K562 (cell line): ENCODE data around the gene TLE7. TPM values are rescaled to one million over a fixed set of nuclear protein-coding genes. Genes with fewer than 3 reads are reported as not detected.
A peak's percentile ranks its signal among the peaks of the same experiment; 100 is the strongest.

ENCODE experiments used
- CBFA2T2 ChIP-seq: fragments of 450-650 bp; conservative IDR thresholded peaks from 2 replicates; pipeline ENCODE4 v1.6.1; 2017; ENCODE audit warnings: mild to moderate bottlenecking
- CHAMP1 ChIP-seq: fragments of 450-650 bp; IDR thresholded peaks from 2 replicates; pipeline ENCODE4 v1.6.1; 2016; ENCODE audit warnings: mild to moderate bottlenecking
- FOXM1 ChIP-seq, 2 experiments: fragments of 450-650 bp in 1 of 2; sonication (generic) in 1 of 2; formaldehyde crosslinking in 1 of 2; IDR thresholded peaks; 2 replicates each; pipeline versions ENCODE4 v1.6.1 to v1.9.0; 2017 to 2022; ENCODE audit warnings: low read depth in 2 of 2, mild to moderate bottlenecking in 2 of 2, missing genetic modification reagents in 1 of 2, moderate library complexity in 1 of 2
- KLF10 ChIP-seq: fragments of 250-450 bp; sonication (Bioruptor Pico); IDR thresholded peaks from 2 replicates; pipeline ENCODE4 v1.6.1; 2021; ENCODE audit warnings: matching md5 sums
- MAFG ChIP-seq: fragments of 450-650 bp; conservative IDR thresholded peaks from 2 replicates; pipeline ENCODE4 v1.6.1; 2016; ENCODE audit warnings: missing genetic modification characterization, missing compliant biosample characterization
- MBD1 ChIP-seq: fragments of 250-450 bp; sonication (Bioruptor Pico); IDR thresholded peaks from 2 replicates; pipeline ENCODE4 v1.8.0; 2022; ENCODE audit warnings: inconsistent platforms
- NFIX ChIP-seq: fragments of 250-450 bp; sonication (Bioruptor Pico); IDR thresholded peaks from 2 replicates; pipeline ENCODE4 v1.4.0; 2020; ENCODE audit warnings: low read depth, mild to moderate bottlenecking, moderate library complexity
- NR2C2 ChIP-seq, 2 experiments: fragments of 200-800 bp in 1 of 2; sonication (Bioruptor generic) in 1 of 2; sonication (generic) in 1 of 2; formaldehyde crosslinking in 1 of 2; IDR thresholded peaks; 2 replicates each; pipeline versions ENCODE4 v1.6.1 to v1.8.0; 2016 to 2022; ENCODE audit warnings: mild to moderate bottlenecking in 1 of 2, missing compliant biosample characterization in 1 of 2, missing genetic modification characterization in 1 of 2, missing genetic modification reagents in 1 of 2
- OTX1 ChIP-seq: fragments of 450-650 bp; formaldehyde crosslinking; IDR thresholded peaks from 2 replicates; pipeline ENCODE4 v1.4.0; 2022; ENCODE audit warnings: mild to moderate bottlenecking
- SIN3B ChIP-seq: fragments of 450-650 bp; IDR thresholded peaks from 2 replicates; pipeline ENCODE4 v1.6.1; 2017; ENCODE audit warnings: low read depth, mild to moderate bottlenecking, moderate library complexity
- SRSF9 ChIP-seq: fragments of 200-400 bp; formaldehyde crosslinking; IDR thresholded peaks from 2 replicates; pipeline ENCODE4 v1.6.1; 2017; ENCODE audit warnings: low read depth, low read length, borderline replicate concordance
- TAF9B ChIP-seq: fragments of 450-650 bp; IDR thresholded peaks from 2 replicates; pipeline ENCODE4 v1.6.1; 2018; ENCODE audit warnings: mild to moderate bottlenecking; ENCODE audit not compliant: partially characterized antibody
- TAL1 ChIP-seq: fragments of 450-650 bp; IDR thresholded peaks from 2 replicates; pipeline ENCODE4 v1.6.1; 2016; ENCODE audit warnings: mild to moderate bottlenecking
- TARDBP ChIP-seq: fragments of 450-650 bp; IDR thresholded peaks from 2 replicates; pipeline ENCODE4 v1.6.1; 2016
- TCF7L2 ChIP-seq: fragments of 150-350 bp; IDR thresholded peaks from 2 replicates; pipeline ENCODE4 v1.6.1; 2016; ENCODE audit warnings: low read depth, mild to moderate bottlenecking, low read length, moderate library complexity
- ZBTB1 ChIP-seq: sonication (generic); formaldehyde crosslinking; IDR thresholded peaks from 2 replicates; pipeline ENCODE4 v1.8.1; 2023; ENCODE audit warnings: missing genetic modification reagents, low read depth, mild to moderate bottlenecking, borderline replicate concordance
- ZNF175 ChIP-seq: fragments of 200-800 bp; sonication (Bioruptor generic); IDR thresholded peaks from 2 replicates; pipeline ENCODE4 v1.6.1; 2016; ENCODE audit warnings: low read depth, mild to moderate bottlenecking, missing genetic modification characterization, missing compliant biosample characterization
- ZNF217 ChIP-seq: sonication (generic); formaldehyde crosslinking; IDR thresholded peaks from 2 replicates; pipeline ENCODE4 v1.8.0; 2022; ENCODE audit warnings: mild to moderate bottlenecking, missing genetic modification reagents
- ZNF282 ChIP-seq: sonication (generic); formaldehyde crosslinking; IDR thresholded peaks from 2 replicates; pipeline ENCODE4 v1.8.1; 2023; ENCODE audit warnings: missing genetic modification reagents
- ZNF449 ChIP-seq: fragments of 250-450 bp; sonication (Bioruptor Pico); IDR thresholded peaks from 2 replicates; pipeline ENCODE4 v1.8.0; 2022; ENCODE audit warnings: moderate library complexity, mild to moderate bottlenecking, inconsistent platforms
- ZNF707 ChIP-seq: fragments of 250-450 bp; sonication (Bioruptor Pico); conservative IDR thresholded peaks from 2 replicates; pipeline ENCODE4 v1.8.0; 2022; ENCODE audit warnings: inconsistent platforms, mild to moderate bottlenecking, moderate library complexity
- ZNF740 ChIP-seq, 3 experiments: fragments of 200-800 bp in 1 of 3; sonication (Bioruptor generic) in 1 of 3; sonication (generic) in 1 of 3; formaldehyde crosslinking in 1 of 3; IDR thresholded peaks; 2 replicates each; pipeline versions ENCODE4 v1.6.1 to v1.8.0; 2016 to 2022; ENCODE audit warnings: mild to moderate bottlenecking in 2 of 3, missing compliant biosample characterization in 2 of 3, missing genetic modification characterization in 2 of 3, missing genetic modification reagents in 1 of 3
- polyA plus RNA-seq, 8 experiments: library from polyadenylated mRNA; depleted of rRNA in 4 of 8; stranded (reverse) in 5 of 8; unstranded in 3 of 8; fragments of >200 nt; fragmentation: Nextera tagmentation in 2 of 8; fragmentation: Illumina TruSeq in 1 of 8; extraction: Ambion mirVana in 2 of 8; extraction: Trizol in 1 of 8; gene quantifications; 2 replicates each; pipeline versions ENCODE4 v1.2.1 to v1.2.3, GENCODE V29; 2011 to 2014; ENCODE audit warnings: inconsistent platforms in 1 of 8, missing spikeins in 1 of 8
- total RNA-seq, 7 experiments: library from RNA; depleted of rRNA in 6 of 7; stranded (reverse); fragments of >200 nt in 6 of 7; fragmentation: Illumina TruSeq in 2 of 7; extraction: Trizol in 2 of 7; gene quantifications; 2 replicates each; pipeline versions ENCODE4 v1.2.1 to v1.2.3, GENCODE V29; 2011 to 2021; ENCODE audit warnings: low replicate concordance in 1 of 7

Gene TLE7
- total and polyA plus RNA-seq, 9 of the 15 experiments (the other 6 are each of a cell fraction or from before 2014, with no cell fraction given): not detected

- TF ChIP-seq CBFA2T2 (peak; percentile 96), SIN3B (no peak), ZNF217 (no peak), ZNF707 (CRISPR knock-in tag) (no peak), KLF10 (CRISPR knock-in tag) (no peak), TARDBP (no peak; the same call in 1 of the 2 replicates), TAF9B (no peak), FOXM1 (IDR thresholded peaks at IDR 0.05; ENCODE audit: low read depth) (peak; percentile 94), FOXM1 (CRISPR knock-in tag; IDR thresholded peaks at IDR 0.05; ENCODE audit: low read depth) (no peak), ZNF449 (CRISPR knock-in tag) (peak; percentile 81; the same call in 1 of the 2 replicates), OTX1 (peak; percentile 95), NFIX (CRISPR knock-in tag) (no peak), CHAMP1 (peak; percentile 65; the same call in 1 of the 2 replicates), ZBTB1 (CRISPR knock-in tag) (no peak), TCF7L2 (no peak), SRSF9 (no peak), ZNF175 (peak; percentile 86), ZNF282 (CRISPR knock-in tag) (no peak), MBD1 (CRISPR knock-in tag) (no peak), MAFG (no peak), TAL1 (peak; percentile 98), NR2C2 (CRISPR knock-in tag; IDR thresholded peaks at IDR 0.05) (no peak), NR2C2 (tag; IDR thresholded peaks at IDR 0.05) (peak; percentile 30; the same call in 1 of the 2 replicates), ZNF740 (CRISPR knock-in tag; IDR thresholded peaks at IDR 0.05) (no peak), ZNF740 (tag; IDR thresholded peaks at IDR 0.05) (no peak)
Observed at GRCh38 chr16:71430744-71431143, 11.1 kb downstream of the TLE7 start (continued).
